HepG2 (cell line): ENCODE results near the gene TMEM39B. TPM values are rescaled to one million over a fixed set of nuclear protein-coding genes. Genes with fewer than 3 reads are reported as not detected.
A peak's percentile ranks its signal among the peaks of the same experiment; 100 is the strongest.

Experiments
- E2F1 ChIP-seq: sonication (generic); formaldehyde crosslinking; IDR thresholded peaks from 2 replicates; pipeline ENCODE4 v1.5.0; 2020; ENCODE audit warnings: missing genetic modification reagents
- FOXA1 ChIP-seq, 2 experiments: fragments of 450-650 bp in 1 of 2; sonication (generic) in 1 of 2; formaldehyde crosslinking in 1 of 2; IDR thresholded peaks; 2 replicates each; pipeline versions ENCODE4 v1.4.0 to v1.6.1; 2016 to 2020; ENCODE audit warnings: missing genetic modification reagents in 1 of 2
- HMG20A ChIP-seq: IDR thresholded peaks from 2 replicates; pipeline ENCODE4 v1.6.1; 2016; ENCODE audit warnings: borderline replicate concordance
- HMGXB4 ChIP-seq, 2 experiments: sonication (generic) in 1 of 2; formaldehyde crosslinking in 1 of 2; IDR thresholded peaks; 2 replicates each; pipeline versions ENCODE4 v1.4.0 to v1.6.1; 2018 to 2020; ENCODE audit warnings: missing genetic modification reagents in 2 of 2, borderline replicate concordance in 1 of 2, low read depth in 1 of 2, mild to moderate bottlenecking in 1 of 2, missing biosample characterization in 1 of 2
- KDM5B ChIP-seq: sonication (generic); formaldehyde crosslinking; IDR thresholded peaks from 2 replicates; pipeline ENCODE4 v1.4.0; 2020; ENCODE audit warnings: missing genetic modification reagents, mild to moderate bottlenecking, borderline replicate concordance
- MTA3 ChIP-seq: sonication (generic); formaldehyde crosslinking; IDR thresholded peaks from 2 replicates; pipeline ENCODE4 v1.4.0; 2020; ENCODE audit warnings: missing genetic modification reagents
- PAXIP1 ChIP-seq: sonication (generic); formaldehyde crosslinking; conservative IDR thresholded peaks from 2 replicates; pipeline ENCODE4 v1.4.0; 2020; ENCODE audit warnings: mild to moderate bottlenecking, missing genetic modification reagents, moderate library complexity
- PLSCR1 ChIP-seq: sonication (generic); formaldehyde crosslinking; IDR thresholded peaks from 2 replicates; pipeline ENCODE4 v1.5.0; 2020; ENCODE audit warnings: missing genetic modification reagents, mild to moderate bottlenecking, borderline replicate concordance
- RFXAP ChIP-seq: sonication (generic); formaldehyde crosslinking; IDR thresholded peaks from 2 replicates; pipeline ENCODE4 v1.4.0; 2020; ENCODE audit warnings: missing genetic modification reagents, borderline replicate concordance
- SAP130 ChIP-seq: IDR thresholded peaks from 2 replicates; pipeline ENCODE4 v1.6.1; 2016; ENCODE audit warnings: low read depth
- SATB2 ChIP-seq: sonication (generic); formaldehyde crosslinking; IDR thresholded peaks from 2 replicates; pipeline ENCODE4 v1.5.0; 2020; ENCODE audit warnings: missing genetic modification reagents
- SMC3 ChIP-seq: IDR thresholded peaks from 2 replicates; pipeline ENCODE4 v1.6.1; 2011; ENCODE audit warnings: low read length, improper control_type of control experiment
- TERF1 ChIP-seq: sonication (generic); formaldehyde crosslinking; IDR thresholded peaks from 2 replicates; pipeline ENCODE4 v1.8.0; 2022; ENCODE audit warnings: mild to moderate bottlenecking, missing genetic modification reagents, moderate library complexity
- WIZ ChIP-seq: sonication (generic); formaldehyde crosslinking; IDR thresholded peaks from 2 replicates; pipeline ENCODE4 v1.5.1; 2020; ENCODE audit warnings: mild to moderate bottlenecking, missing genetic modification reagents
- ZFAT ChIP-seq: sonication (generic); formaldehyde crosslinking; conservative IDR thresholded peaks from 2 replicates; pipeline ENCODE4 v1.8.1; 2023; ENCODE audit warnings: missing genetic modification reagents, inconsistent platforms
- ZNF20 ChIP-seq: sonication (generic); formaldehyde crosslinking; IDR thresholded peaks from 2 replicates; pipeline ENCODE4 v1.4.0; 2020; ENCODE audit warnings: mild to moderate bottlenecking, moderate library complexity, missing genetic modification reagents
- ZNF253 ChIP-seq: sonication (generic); formaldehyde crosslinking; IDR thresholded peaks from 2 replicates; pipeline ENCODE4 v1.8.0; 2022; ENCODE audit warnings: mild to moderate bottlenecking, missing genetic modification reagents, borderline replicate concordance
- ZNF337 ChIP-seq: sonication (generic); formaldehyde crosslinking; IDR thresholded peaks from 2 replicates; pipeline ENCODE4 v1.5.1; 2020; ENCODE audit warnings: missing genetic modification reagents, low read depth, mild to moderate bottlenecking, borderline replicate concordance
- ZNF572 ChIP-seq: sonication (generic); formaldehyde crosslinking; IDR thresholded peaks from 2 replicates; pipeline ENCODE4 v1.5.1; 2020; ENCODE audit warnings: mild to moderate bottlenecking, missing genetic modification reagents
- ZNF674 ChIP-seq: sonication (generic); formaldehyde crosslinking; IDR thresholded peaks from 2 replicates; pipeline ENCODE4 v1.5.0; 2020; ENCODE audit warnings: low read depth, mild to moderate bottlenecking, missing genetic modification reagents
- ZSCAN31 ChIP-seq: sonication (generic); formaldehyde crosslinking; IDR thresholded peaks from 2 replicates; pipeline ENCODE4 v1.5.0; 2020; ENCODE audit warnings: low read depth, mild to moderate bottlenecking, missing genetic modification reagents
- polyA plus RNA-seq, 8 experiments: library from polyadenylated mRNA; depleted of rRNA in 3 of 8; stranded (reverse) in 7 of 8; unstranded in 1 of 8; fragments of >200 nt; fragmentation: Illumina TruSeq in 4 of 8; extraction: Trizol in 4 of 8; gene quantifications; 2 replicates each; pipeline versions ENCODE4 v1.2.1 to v1.2.3, GENCODE V29; 2011 to 2016; ENCODE audit warnings: low read depth in 4 of 8, missing spikeins in 1 of 8, mixed read lengths in 1 of 8; ENCODE audit not compliant: insufficient read depth in 1 of 8
- total RNA-seq, 5 experiments: library from RNA; depleted of rRNA; stranded (reverse); fragments of >200 nt; fragmentation: Illumina TruSeq; extraction: Trizol; gene quantifications; 2 replicates each; pipeline ENCODE4 v1.2.3, GENCODE V29; 2016; ENCODE audit warnings: low read depth in 1 of 5

Gene TMEM39B
- total and polyA plus RNA-seq, 2 of the 13 experiments (the other 11 are each of a cell fraction or from before 2014, with no cell fraction given), result 4.9 to 10.4 TPM

GRCh38 chr1:32072622-32073298 is at the start of gene TMEM39B (continued):
- peak; percentile 51 for TF ChIP-seq PAXIP1 (CRISPR knock-in tag)
- TF ChIP-seq SAP130 (CRISPR knock-in tag), result peak; percentile 84
- TF ChIP-seq HMG20A (CRISPR knock-in tag), result no peak
- TF ChIP-seq ZNF20 (CRISPR knock-in tag), result no peak
- 0 out of 2 replicates have a peak, but pooled peaks have one; percentile 52 for TF ChIP-seq WIZ (CRISPR knock-in tag)
- no peak for TF ChIP-seq SMC3
- TF ChIP-seq ZNF253 (CRISPR knock-in tag), result 0 out of 2 replicates have a peak, but pooled peaks have one; percentile 35
- TF ChIP-seq MTA3 (CRISPR knock-in tag), result no peak
- no peak for TF ChIP-seq ZNF337
- peak; percentile 15 to 86; a peak in 3 of 4 replicates for TF ChIP-seq HMGXB4 (CRISPR knock-in tag; IDR thresholded peaks at IDR 0.05; ENCODE audit: borderline replicate concordance in 1 of 2, low read depth in 1 of 2)
- TF ChIP-seq TERF1 (CRISPR knock-in tag), result no peak
- no peak for TF ChIP-seq ZFAT
- TF ChIP-seq ZSCAN31 (CRISPR knock-in tag), result peak; percentile 24; the same call in 1 of the 2 replicates
- TF ChIP-seq ZNF572 (CRISPR knock-in tag), result 0 out of 2 replicates have a peak, but pooled peaks have one; percentile 66
- no peak for TF ChIP-seq FOXA1 (IDR thresholded peaks at IDR 0.05)
- TF ChIP-seq FOXA1 (CRISPR knock-in tag; IDR thresholded peaks at IDR 0.05), result no peak
- no peak; the same call in 1 of the 2 replicates for TF ChIP-seq PLSCR1 (CRISPR knock-in tag)
- peak; percentile 92 for TF ChIP-seq E2F1
- TF ChIP-seq RFXAP (CRISPR knock-in tag), result 0 out of 2 replicates have a peak, but pooled peaks have one; percentile 22
- TF ChIP-seq ZNF674, result no peak
- TF ChIP-seq SATB2, result no peak
- TF ChIP-seq KDM5B (CRISPR knock-in tag), result no peak
